Measurements from ENCODE around the gene RD3L. TPM values are rescaled to one million over a fixed set of nuclear protein-coding genes. Genes with fewer than 3 reads are reported as not detected.

RD3L gene
- polyA plus RNA-seq, 2 donors, result not detected

DNA sequence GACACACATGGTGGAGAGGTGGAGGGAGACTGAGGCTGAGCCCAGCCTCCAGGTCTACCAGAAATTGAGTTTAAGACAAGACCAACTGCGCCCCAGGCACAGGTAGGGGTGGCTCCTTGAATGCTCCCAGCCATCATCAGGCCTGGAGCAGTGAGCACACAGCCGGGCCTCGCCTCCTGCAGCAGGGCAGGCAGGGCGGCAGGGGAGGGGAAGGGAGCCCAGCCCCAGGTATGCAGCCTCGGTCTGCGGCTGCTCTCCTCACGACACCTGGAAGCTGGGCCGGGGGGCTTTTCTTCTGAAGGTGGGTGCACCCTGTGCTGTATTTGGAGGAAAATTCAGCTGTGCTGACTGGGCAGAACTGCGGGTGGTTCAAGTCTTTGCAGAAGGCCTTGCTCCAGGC lies 43.6 kb downstream of the RD3L start:
- H3K9me3 ChIP-seq (ENCODE audit: control insufficient read depth in 2 of 2, insufficient read depth in 1 of 2, low read depth in 1 of 2, low read length in 1 of 2), result no peaks in the 10 kb centered on the region
- WGBS, 2 donors, result 68% methylated on average over 8 to 9 of the region's 9 CpGs
- H3K27me3 ChIP-seq (ENCODE audit: control insufficient read depth in 1 of 2, insufficient read depth in 2 of 2, low read length in 2 of 2), result no peaks in the 10 kb centered on the region
- H3K4me1 ChIP-seq (ENCODE audit: control insufficient read depth in 2 of 2, insufficient read depth in 2 of 2, low read length in 1 of 2), result peaks cover 3 to 36% of the 10 kb centered on the region in 2 donors
- H3K36me3 ChIP-seq (ENCODE audit: control insufficient read depth in 2 of 2, insufficient read depth in 2 of 2, low read length in 1 of 2), result no peaks in the 10 kb centered on the region
- H3K27ac ChIP-seq (ENCODE audit: low read depth in 2 of 2, low read length in 1 of 2), result peak overlapping the region in 1 of 2 donors; percentile 50
- no peak overlapping the region for H3K4me3 ChIP-seq (ENCODE audit: low read depth in 1 of 2, low read length in 2 of 2)

DNA sequence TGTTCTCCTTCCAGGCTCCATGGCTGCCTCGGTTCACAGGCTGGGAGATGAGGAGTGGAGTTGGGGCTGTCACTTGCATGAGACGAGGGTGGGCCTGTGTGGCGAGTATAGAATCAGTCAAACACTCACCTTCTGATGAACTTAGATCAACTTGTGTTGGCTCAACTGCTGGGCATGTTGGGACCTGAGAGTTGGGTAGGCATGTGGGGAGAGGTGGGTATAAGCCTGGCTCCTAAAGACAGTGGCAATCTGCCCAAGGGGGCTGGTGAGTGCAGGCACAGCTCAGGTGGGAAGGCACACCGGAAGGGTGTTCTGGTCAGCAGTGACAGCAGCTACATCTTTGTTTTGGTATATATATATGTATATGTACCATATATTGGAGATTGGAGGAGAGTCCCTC lies 44.1 kb downstream of the RD3L start:
- H3K4me3 ChIP-seq (ENCODE audit: low read depth in 1 of 2, low read length in 2 of 2), result no peak overlapping the region
- 46 to 69% methylated on average over 4 of the region's 4 CpGs for WGBS, 2 donors
- H3K9me3 ChIP-seq (ENCODE audit: control insufficient read depth in 2 of 2, insufficient read depth in 1 of 2, low read depth in 1 of 2, low read length in 1 of 2), result no peaks in the 10 kb centered on the region
- H3K27ac ChIP-seq (ENCODE audit: low read depth in 2 of 2, low read length in 1 of 2), result peak overlapping the region; percentile 62 to 68
- H3K36me3 ChIP-seq (ENCODE audit: control insufficient read depth in 2 of 2, insufficient read depth in 2 of 2, low read length in 1 of 2), result no peaks in the 10 kb centered on the region
- no peaks in the 10 kb centered on the region for H3K27me3 ChIP-seq (ENCODE audit: control insufficient read depth in 1 of 2, insufficient read depth in 2 of 2, low read length in 2 of 2)
- H3K4me1 ChIP-seq (ENCODE audit: control insufficient read depth in 2 of 2, insufficient read depth in 2 of 2, low read length in 1 of 2), result peaks cover 3 to 36% of the 10 kb centered on the region in 2 donors

DNA sequence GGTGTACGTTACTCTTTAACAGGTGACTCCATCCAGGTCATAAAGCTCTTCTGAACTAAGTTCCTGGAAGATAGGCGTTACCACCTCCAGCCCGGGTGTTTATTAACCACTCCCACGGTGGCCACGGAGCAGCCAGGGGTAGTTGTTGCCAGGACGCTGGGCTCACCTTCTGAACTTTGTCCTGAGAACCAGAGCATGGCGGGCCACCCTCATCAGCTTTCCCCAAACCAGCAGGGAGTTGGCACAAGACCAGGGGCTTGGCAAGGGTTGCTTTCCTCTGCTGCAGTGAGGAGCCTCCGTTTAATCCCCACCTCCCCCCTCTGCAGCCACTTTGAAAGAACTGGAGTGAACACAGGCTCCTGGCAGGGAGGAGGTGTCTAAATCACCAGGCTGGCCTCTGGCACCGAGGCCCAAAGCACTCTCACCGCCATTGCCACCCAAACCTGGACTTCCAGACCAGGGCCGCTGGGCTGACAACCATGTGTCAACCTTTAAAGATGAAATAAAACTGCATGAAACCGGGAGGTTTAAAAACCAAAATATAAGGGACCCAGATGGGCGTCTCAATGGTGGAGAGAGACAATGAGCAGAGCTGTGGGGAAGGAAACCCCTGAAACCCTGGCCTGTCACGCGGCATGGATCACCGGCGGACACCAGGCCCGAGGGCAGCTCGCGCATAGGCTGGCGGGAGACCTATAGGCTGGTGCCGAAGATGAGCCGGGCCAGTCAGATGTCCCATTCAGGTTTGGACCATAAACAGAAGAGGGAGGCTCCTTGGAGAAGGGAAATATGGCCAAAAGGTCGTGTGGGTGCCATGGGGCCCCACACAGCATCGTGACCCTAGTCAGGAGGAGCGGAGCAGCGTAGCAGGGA lies 45.0 kb downstream of the RD3L start:
- Histone ChIP-seq H3K27ac (ENCODE audit: low read depth in 2 of 2, low read length in 1 of 2) (peak overlapping the region; percentile 62 to 68), H3K4me1 (ENCODE audit: control insufficient read depth in 2 of 2, insufficient read depth in 2 of 2, low read length in 1 of 2) (peaks cover 3 to 36% of the 10 kb centered on the region in 2 donors), H3K4me3 (ENCODE audit: low read depth in 1 of 2, low read length in 2 of 2) (no peak overlapping the region), H3K36me3 (ENCODE audit: control insufficient read depth in 2 of 2, insufficient read depth in 2 of 2, low read length in 1 of 2) (no peaks in the 10 kb centered on the region), H3K9me3 (ENCODE audit: control insufficient read depth in 2 of 2, insufficient read depth in 1 of 2, low read depth in 1 of 2, low read length in 1 of 2) (no peaks in the 10 kb centered on the region), H3K27me3 (ENCODE audit: control insufficient read depth in 1 of 2, insufficient read depth in 2 of 2, low read length in 2 of 2) (no peaks in the 10 kb centered on the region)
- 58 to 62% methylated on average over 27 of the region's 27 CpGs for WGBS, 2 donors

DNA sequence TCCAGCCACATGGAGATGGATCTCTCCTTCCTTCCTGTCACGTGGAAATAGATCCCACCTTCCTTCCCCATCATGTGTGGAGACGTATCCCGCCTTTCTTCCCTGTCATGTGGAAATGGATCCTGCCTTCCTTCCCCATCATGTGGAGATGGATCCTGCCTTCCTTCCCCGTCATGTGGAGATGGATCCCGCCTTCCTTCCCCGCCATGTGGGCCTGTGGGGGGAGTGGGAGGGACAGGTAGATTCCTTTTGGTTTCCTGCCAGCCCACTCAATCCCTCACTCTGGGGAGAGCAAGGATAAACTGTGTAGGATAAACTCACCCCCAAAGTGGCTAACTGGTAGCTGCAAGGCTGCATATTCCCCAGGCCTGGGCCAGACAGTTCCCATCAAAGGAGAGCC lies 45.8 kb downstream of the RD3L start:
- Histone ChIP-seq H3K4me1 (ENCODE audit: control insufficient read depth in 2 of 2, insufficient read depth in 2 of 2, low read length in 1 of 2) (peaks cover 3 to 36% of the 10 kb centered on the region in 2 donors), H3K4me3 (ENCODE audit: low read depth in 1 of 2, low read length in 2 of 2) (no peak overlapping the region), H3K36me3 (ENCODE audit: control insufficient read depth in 2 of 2, insufficient read depth in 2 of 2, low read length in 1 of 2) (no peaks in the 10 kb centered on the region), H3K27me3 (ENCODE audit: control insufficient read depth in 1 of 2, insufficient read depth in 2 of 2, low read length in 2 of 2) (no peaks in the 10 kb centered on the region), H3K9me3 (ENCODE audit: control insufficient read depth in 2 of 2, insufficient read depth in 1 of 2, low read depth in 1 of 2, low read length in 1 of 2) (no peaks in the 10 kb centered on the region), H3K27ac (ENCODE audit: low read depth in 2 of 2, low read length in 1 of 2) (peak overlapping the region; percentile 26 to 48)
- 74 to 77% methylated on average over 6 of the region's 6 CpGs for WGBS, 2 donors

DNA sequence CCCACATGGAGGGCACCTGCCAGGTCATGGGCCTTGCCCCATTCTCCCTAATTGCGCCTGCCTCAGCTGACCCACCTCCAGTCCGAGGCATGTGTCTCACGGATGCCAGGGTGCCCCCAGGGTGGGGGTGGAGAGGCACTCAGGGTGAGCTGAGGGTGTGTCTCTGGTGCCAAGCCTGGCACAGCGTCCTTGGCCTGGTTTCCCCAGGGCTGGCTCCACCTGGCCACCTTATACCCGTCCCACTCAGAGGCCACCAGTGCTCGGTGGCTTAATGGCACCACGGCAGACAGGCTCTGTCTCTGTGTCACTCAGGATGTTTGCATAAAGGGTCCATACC lies 47.6 kb downstream of the RD3L start:
- H3K36me3 ChIP-seq (ENCODE audit: control insufficient read depth in 2 of 2, insufficient read depth in 2 of 2, low read length in 1 of 2), result no peaks in the 10 kb centered on the region
- peaks cover 3 to 37% of the 10 kb centered on the region in 2 donors for H3K4me1 ChIP-seq (ENCODE audit: control insufficient read depth in 2 of 2, insufficient read depth in 2 of 2, low read length in 1 of 2)
- no peaks in the 10 kb centered on the region for H3K27me3 ChIP-seq (ENCODE audit: control insufficient read depth in 1 of 2, insufficient read depth in 2 of 2, low read length in 2 of 2)
- 58 to 60% methylated on average over 7 of the region's 7 CpGs for WGBS, 2 donors
- no peaks in the 10 kb centered on the region for H3K9me3 ChIP-seq (ENCODE audit: control insufficient read depth in 2 of 2, insufficient read depth in 1 of 2, low read depth in 1 of 2, low read length in 1 of 2)
- H3K4me3 ChIP-seq (ENCODE audit: low read depth in 1 of 2, low read length in 2 of 2), result no peak overlapping the region
- H3K27ac ChIP-seq (ENCODE audit: low read depth in 2 of 2, low read length in 1 of 2), result no peak overlapping the region

DNA sequence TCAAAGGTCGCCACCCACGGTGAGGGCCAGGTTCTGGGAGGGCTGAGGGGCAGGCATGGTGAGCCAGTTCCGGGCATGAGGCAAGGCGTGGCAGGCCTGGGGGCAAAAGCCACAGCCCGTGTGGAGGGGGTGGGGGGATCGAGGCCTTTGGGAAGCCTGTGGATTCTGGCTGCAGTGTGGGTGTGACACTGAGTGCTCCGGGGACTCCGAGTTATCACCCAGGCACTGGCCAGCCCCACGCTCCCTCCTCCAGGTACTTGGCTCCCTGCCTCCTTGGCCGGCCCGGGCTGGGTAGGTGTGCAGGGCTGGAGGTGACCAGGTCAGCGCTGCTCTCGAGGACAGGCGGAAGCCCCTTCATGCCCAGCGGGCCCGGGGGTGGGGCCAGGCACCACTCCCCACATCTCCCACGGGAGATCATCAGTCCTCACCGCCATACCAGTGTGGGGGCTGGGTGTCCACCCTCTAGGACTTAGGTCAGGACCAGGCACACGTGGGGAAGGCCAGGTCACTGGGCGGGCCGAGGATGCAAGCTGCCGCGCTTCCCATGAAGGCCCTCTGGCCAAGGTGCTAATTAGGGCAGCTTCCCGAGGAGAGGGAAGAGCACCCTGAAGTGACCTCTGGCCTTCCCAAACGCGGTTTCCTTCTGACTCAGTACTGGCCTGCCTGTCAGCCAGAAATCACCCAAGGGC lies 48.2 kb downstream of the RD3L start:
- Histone ChIP-seq H3K4me1 (ENCODE audit: control insufficient read depth in 2 of 2, insufficient read depth in 2 of 2, low read length in 1 of 2) (peaks cover 3 to 40% of the 10 kb centered on the region in 2 donors), H3K27ac (ENCODE audit: low read depth in 2 of 2, low read length in 1 of 2) (no peak overlapping the region), H3K4me3 (ENCODE audit: low read depth in 1 of 2, low read length in 2 of 2) (no peak overlapping the region), H3K9me3 (ENCODE audit: control insufficient read depth in 2 of 2, insufficient read depth in 1 of 2, low read depth in 1 of 2, low read length in 1 of 2) (no peaks in the 10 kb centered on the region), H3K36me3 (ENCODE audit: control insufficient read depth in 2 of 2, insufficient read depth in 2 of 2, low read length in 1 of 2) (no peaks in the 10 kb centered on the region), H3K27me3 (ENCODE audit: control insufficient read depth in 1 of 2, insufficient read depth in 2 of 2, low read length in 2 of 2) (no peaks in the 10 kb centered on the region)
- WGBS, 2 donors, result 62 to 68% methylated on average over 25 to 26 of the region's 26 CpGs

DNA sequence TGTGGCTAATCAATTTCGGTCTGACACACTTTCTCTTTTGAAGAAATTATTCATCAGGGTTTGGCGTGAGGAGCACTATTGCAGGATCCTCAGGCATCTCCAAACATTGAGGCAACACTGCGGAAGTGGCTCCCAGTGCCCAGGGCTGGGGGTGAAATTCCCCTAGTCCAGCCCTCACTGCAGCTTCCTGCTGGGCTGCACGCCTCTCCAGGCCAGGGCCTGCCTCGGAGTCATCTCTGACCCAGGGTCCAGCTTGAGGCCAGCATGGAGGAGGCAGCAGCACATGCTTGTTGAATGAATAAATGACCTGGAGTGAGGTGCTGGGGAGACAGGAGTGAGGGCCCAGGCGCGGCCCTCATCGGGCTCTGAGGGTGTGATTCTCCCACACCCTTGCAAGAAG lies 50.1 kb downstream of the RD3L start:
- Histone ChIP-seq H3K36me3 (ENCODE audit: control insufficient read depth in 2 of 2, insufficient read depth in 2 of 2, low read length in 1 of 2) (no peaks in the 10 kb centered on the region), H3K4me1 (ENCODE audit: control insufficient read depth in 2 of 2, insufficient read depth in 2 of 2, low read length in 1 of 2) (peaks cover 0 to 30% of the 10 kb centered on the region in 2 donors), H3K27ac (ENCODE audit: low read depth in 2 of 2, low read length in 1 of 2) (no peak overlapping the region), H3K4me3 (ENCODE audit: low read depth in 1 of 2, low read length in 2 of 2) (no peak overlapping the region), H3K9me3 (ENCODE audit: control insufficient read depth in 2 of 2, insufficient read depth in 1 of 2, low read depth in 1 of 2, low read length in 1 of 2) (no peaks in the 10 kb centered on the region), H3K27me3 (ENCODE audit: control insufficient read depth in 1 of 2, insufficient read depth in 2 of 2, low read length in 2 of 2) (no peaks in the 10 kb centered on the region)
- WGBS, 2 donors, result 86 to 87% methylated on average over 8 of the region's 8 CpGs

DNA sequence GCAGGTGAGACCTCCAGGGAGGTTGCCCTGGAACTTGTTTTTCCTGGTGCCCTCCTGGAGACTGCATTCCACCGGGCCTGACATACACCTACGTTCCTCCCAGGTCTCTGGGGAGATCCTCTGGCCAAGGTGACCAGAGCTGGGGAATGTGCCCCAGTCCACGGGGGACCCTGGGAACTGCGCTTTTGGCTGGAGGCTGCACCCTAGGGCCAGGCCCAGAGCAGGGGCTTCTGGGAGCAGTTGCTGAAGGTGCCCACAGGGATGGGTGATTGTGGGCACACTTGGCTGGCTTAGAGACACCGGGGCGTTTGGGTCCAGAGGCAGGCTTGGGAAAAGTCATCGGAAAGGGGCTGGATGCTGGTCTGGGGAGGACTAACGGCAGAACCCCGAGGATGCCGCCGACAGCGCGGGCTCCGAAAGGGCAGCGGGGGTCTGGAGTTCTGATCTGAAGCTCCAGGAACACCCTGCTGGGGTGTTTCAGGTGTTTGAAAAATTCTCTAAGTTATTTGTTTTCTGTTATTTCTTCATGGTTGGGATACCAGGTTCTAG lies 50.6 kb downstream of the RD3L start:
- H3K4me1 ChIP-seq (ENCODE audit: control insufficient read depth in 2 of 2, insufficient read depth in 2 of 2, low read length in 1 of 2), result peaks cover 0 to 27% of the 10 kb centered on the region in 2 donors
- H3K27ac ChIP-seq (ENCODE audit: low read depth in 2 of 2, low read length in 1 of 2), result no peak overlapping the region
- no peaks in the 10 kb centered on the region for H3K27me3 ChIP-seq (ENCODE audit: control insufficient read depth in 1 of 2, insufficient read depth in 2 of 2, low read length in 2 of 2)
- H3K36me3 ChIP-seq (ENCODE audit: control insufficient read depth in 2 of 2, insufficient read depth in 2 of 2, low read length in 1 of 2), result no peaks in the 10 kb centered on the region
- H3K9me3 ChIP-seq (ENCODE audit: control insufficient read depth in 2 of 2, insufficient read depth in 1 of 2, low read depth in 1 of 2, low read length in 1 of 2), result no peaks in the 10 kb centered on the region
- 83 to 88% methylated on average over 15 of the region's 15 CpGs for WGBS, 2 donors
- no peak overlapping the region for H3K4me3 ChIP-seq (ENCODE audit: low read depth in 1 of 2, low read length in 2 of 2)

DNA sequence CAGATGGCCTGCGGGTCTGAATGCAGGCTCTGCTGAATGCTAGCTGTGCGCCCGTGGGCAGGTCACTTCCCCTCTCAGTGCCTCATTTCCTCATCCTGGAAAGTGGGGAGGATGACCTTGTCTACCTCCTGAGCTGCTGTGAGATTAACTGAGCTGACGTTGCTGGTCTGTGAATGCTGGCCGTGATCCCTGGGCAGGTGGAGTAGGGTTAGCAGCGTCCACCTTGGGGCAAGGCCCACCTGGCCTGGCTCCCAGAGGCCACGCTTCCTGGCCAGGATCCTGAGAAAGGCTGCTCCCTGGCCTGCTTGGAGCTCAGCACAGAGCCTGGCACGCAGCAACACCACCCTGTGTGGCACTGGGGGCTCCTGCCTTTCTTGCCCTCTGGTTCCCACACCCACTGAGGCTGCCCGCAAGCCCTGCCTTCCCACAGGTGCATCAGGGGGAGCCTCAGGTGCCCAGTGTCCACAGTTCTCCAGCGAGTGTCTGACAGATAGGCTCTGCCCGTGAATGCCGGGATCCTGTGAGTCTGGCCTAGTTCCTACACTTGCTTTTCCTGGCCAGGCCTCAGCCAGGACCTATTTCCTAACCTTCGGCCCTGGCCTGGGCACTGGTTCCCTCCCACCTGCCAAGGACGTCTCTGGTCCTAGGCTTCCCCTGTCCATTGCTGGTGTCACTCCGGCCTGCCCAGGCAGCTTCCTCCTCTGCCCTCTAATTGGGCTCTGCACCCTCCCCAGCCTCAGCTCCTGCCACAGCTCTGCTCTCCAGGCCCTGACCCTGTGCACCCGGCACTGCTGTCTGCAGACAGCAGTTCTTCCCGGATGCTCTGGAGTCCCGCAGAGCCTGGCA lies 51.3 kb downstream of the RD3L start:
- H3K9me3 ChIP-seq (ENCODE audit: control insufficient read depth in 2 of 2, insufficient read depth in 1 of 2, low read depth in 1 of 2, low read length in 1 of 2), result no peaks in the 10 kb centered on the region
- no peak overlapping the region for H3K27ac ChIP-seq (ENCODE audit: low read depth in 2 of 2, low read length in 1 of 2)
- peaks cover 0 to 22% of the 10 kb centered on the region in 2 donors for H3K4me1 ChIP-seq (ENCODE audit: control insufficient read depth in 2 of 2, insufficient read depth in 2 of 2, low read length in 1 of 2)
- WGBS, 2 donors, result 60 to 76% methylated on average over 18 of the region's 18 CpGs
- no peaks in the 10 kb centered on the region for H3K27me3 ChIP-seq (ENCODE audit: control insufficient read depth in 1 of 2, insufficient read depth in 2 of 2, low read length in 2 of 2)
- no peak overlapping the region for H3K4me3 ChIP-seq (ENCODE audit: low read depth in 1 of 2, low read length in 2 of 2)
- no peaks in the 10 kb centered on the region for H3K36me3 ChIP-seq (ENCODE audit: control insufficient read depth in 2 of 2, insufficient read depth in 2 of 2, low read length in 1 of 2)

Measured in esophagus (tissue), 2 donors.